PC-3 (cell line): Measurements from ENCODE around the gene TENM4. TPM values are rescaled to one million over a fixed set of nuclear protein-coding genes. Genes with fewer than 3 reads are reported as not detected.

Experiments used
- ATAC-seq: fragments of 200-7000 bp; cut with Tn5 transposase; 2 replicates; pipeline ENCODE4 v1.9.1; 2020; ENCODE audit warnings: mild to moderate bottlenecking, moderate library complexity
- BruUV-seq: library from RNA; stranded (reverse); fragments of 400-500 nt; replicated peaks from 2 replicates; lab custom pipeline; 2021; lab: Mats Ljungman, UMichigan
- CTCF ChIA-PET: fragments of 300-600 bp; sonication (Branson Sonifier 250); formaldehyde crosslinking; loops from one replicate; lab custom pipeline; 2022; ENCODE audit warnings: antibody characterized with exemption; lab: Charles Lee
- POLR2A ChIA-PET: fragments of 300-600 bp; sonication (Branson Sonifier 250); formaldehyde crosslinking; loops from one replicate; lab custom pipeline; 2022; ENCODE audit warnings: antibody characterized with exemption; ENCODE audit not compliant: unreplicated experiment; lab: Charles Lee
- DNase-seq: peaks from one replicate; pipeline ENCODE4 v3.0.0-alpha.2; 2015
- H2AFZ ChIP-seq: fragments of 300-600 bp; sonication (generic); 2 replicates; pipeline ENCODE4 v1.6.0; 2016; ENCODE audit warnings: antibody characterized with exemption, low read length
- H3F3A ChIP-seq: fragments of 300-600 bp; sonication (generic); one replicate; pipeline ENCODE4 v1.6.0; 2017; ENCODE audit warnings: antibody characterized with exemption, low read length, control low read depth, mild to moderate bottlenecking; ENCODE audit not compliant: unreplicated experiment
- H3K27ac ChIP-seq: fragments of 300-600 bp; sonication (generic); 2 replicates; pipeline ENCODE4 v1.5.1; 2016; ENCODE audit warnings: mild to moderate bottlenecking, low read length
- H3K27me3 ChIP-seq: fragments of 300-600 bp; sonication (generic); 2 replicates; pipeline ENCODE4 v1.6.1; 2016; ENCODE audit warnings: low read length, mixed read lengths
- H3K36me3 ChIP-seq: fragments of 300-600 bp; sonication (generic); 2 replicates; pipeline ENCODE4 v1.6.1; 2016; ENCODE audit warnings: low read depth, mixed run types, low read length, mixed read lengths
- H3K4me1 ChIP-seq: fragments of 300-600 bp; sonication (generic); 2 replicates; pipeline ENCODE4 v1.5.1; 2016; ENCODE audit warnings: low read length; ENCODE audit not compliant: insufficient read depth
- H3K4me2 ChIP-seq: fragments of 300-600 bp; sonication (generic); 2 replicates; pipeline ENCODE4 v1.6.0; 2016; ENCODE audit warnings: low read length
- H3K4me3 ChIP-seq: fragments of 300-600 bp; sonication (generic); 2 replicates; pipeline ENCODE4 v1.5.1; 2016; ENCODE audit warnings: mild to moderate bottlenecking, low read length, mixed read lengths
- H3K79me2 ChIP-seq: fragments of 300-600 bp; sonication (generic); 2 replicates; pipeline ENCODE4 v1.6.1; 2017; ENCODE audit warnings: low read length, mixed read lengths
- H3K9ac ChIP-seq: fragments of 300-600 bp; sonication (generic); 2 replicates; pipeline ENCODE4 v1.6.0; 2016; ENCODE audit warnings: mild to moderate bottlenecking, low read length
- H3K9me2 ChIP-seq: fragments of 300-600 bp; sonication (generic); replicated peaks from 2 replicates; pipeline ENCODE4 v1.6.1; 2016; ENCODE audit warnings: mixed run types, low read length, mixed read lengths
- H3K9me3 ChIP-seq: fragments of 300-600 bp; sonication (generic); 2 replicates; pipeline ENCODE4 v1.6.1; 2016; ENCODE audit warnings: low read length, mixed read lengths
- H4K20me1 ChIP-seq: fragments of 300-600 bp; sonication (generic); 2 replicates; pipeline ENCODE4 v1.6.1; 2016; ENCODE audit warnings: low read length, mixed read lengths
- EZH2 ChIP-seq: fragments of 300-600 bp; sonication (generic); IDR thresholded peaks from one replicate; pipeline ENCODE4 v1.6.1; 2017; ENCODE audit warnings: antibody characterized with exemption, mild to moderate bottlenecking, low read length; ENCODE audit not compliant: unreplicated experiment
- EZH2phosphoT487 ChIP-seq: fragments of 300-600 bp; sonication (generic); IDR thresholded peaks from 2 replicates; pipeline ENCODE4 v1.6.1; 2018; ENCODE audit warnings: mild to moderate bottlenecking, antibody characterized with exemption, low read length, borderline replicate concordance
- intact Hi-C: fragments of 100-400 bp; cut with micrococcal nuclease; formaldehyde crosslinking; loops from 2 replicates; pipeline ENCODE4 v1.9.0; 2023
- total RNA-seq: library from RNA; depleted of rRNA; stranded (reverse); fragments of >200 nt; gene quantifications from 2 replicates; pipeline ENCODE4 v1.2.3, GENCODE V29; 2014
- TF ChIP-seq, protein P1 (sequence below): fragments of 300-600 bp; sonication (generic); conservative IDR thresholded peaks from 2 replicates; pipeline ENCODE4 v1.5.1; 2017; ENCODE audit warnings: antibody characterized with exemption, low read depth, mild to moderate bottlenecking, low read length

Gene TENM4
- total RNA-seq, 1 experiment from 2014 or later, result 19.7 TPM

DNA sequence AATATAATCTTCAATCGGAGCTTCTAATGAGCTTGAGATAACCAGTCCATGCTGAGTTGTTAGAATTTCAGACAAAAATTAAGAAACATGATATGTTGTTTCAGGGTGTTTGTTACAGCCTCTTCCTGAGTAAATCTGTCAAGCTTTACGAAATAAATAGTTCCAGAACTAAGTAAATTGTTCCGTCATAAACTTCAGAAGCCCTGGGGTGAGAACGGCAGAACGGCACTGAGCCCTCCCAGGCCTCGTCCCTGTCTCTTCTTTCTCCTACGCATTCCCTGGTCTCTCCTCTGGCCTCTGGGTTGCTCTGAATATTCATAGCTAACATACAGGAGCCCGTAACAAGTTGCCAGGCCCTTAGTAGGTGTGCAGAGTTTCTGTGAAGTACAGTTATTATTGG, 475.4 kb downstream of the TENM4 start:
- POLR2A ChIA-PET, result no interaction called here
- Histone ChIP-seq H2AFZ (no peak overlapping the region), H3K9me2 (no peaks in the 10 kb centered on the region), H3K4me1 (peaks cover 23% of the 10 kb centered on the region), H3K79me2 (peaks cover 3% of the 10 kb centered on the region), H3K4me2 (no peak overlapping the region), H3K27ac (no peak overlapping the region), H3K4me3 (no peak overlapping the region), H4K20me1 (no peaks in the 10 kb centered on the region), H3F3A (no peaks in the 10 kb centered on the region), H3K27me3 (no peaks in the 10 kb centered on the region), H3K9ac (no peak overlapping the region), H3K36me3 (no peaks in the 10 kb centered on the region), H3K9me3 (no peaks in the 10 kb centered on the region)
- CTCF ChIA-PET, result no interaction called here
- no peak for ATAC-seq
- BruUV-seq, result no TSS peak
- TF ChIP-seq EZH2 (no peak), EZH2phosphoT487 (no peak)
- TF ChIP-seq, protein P1, sequence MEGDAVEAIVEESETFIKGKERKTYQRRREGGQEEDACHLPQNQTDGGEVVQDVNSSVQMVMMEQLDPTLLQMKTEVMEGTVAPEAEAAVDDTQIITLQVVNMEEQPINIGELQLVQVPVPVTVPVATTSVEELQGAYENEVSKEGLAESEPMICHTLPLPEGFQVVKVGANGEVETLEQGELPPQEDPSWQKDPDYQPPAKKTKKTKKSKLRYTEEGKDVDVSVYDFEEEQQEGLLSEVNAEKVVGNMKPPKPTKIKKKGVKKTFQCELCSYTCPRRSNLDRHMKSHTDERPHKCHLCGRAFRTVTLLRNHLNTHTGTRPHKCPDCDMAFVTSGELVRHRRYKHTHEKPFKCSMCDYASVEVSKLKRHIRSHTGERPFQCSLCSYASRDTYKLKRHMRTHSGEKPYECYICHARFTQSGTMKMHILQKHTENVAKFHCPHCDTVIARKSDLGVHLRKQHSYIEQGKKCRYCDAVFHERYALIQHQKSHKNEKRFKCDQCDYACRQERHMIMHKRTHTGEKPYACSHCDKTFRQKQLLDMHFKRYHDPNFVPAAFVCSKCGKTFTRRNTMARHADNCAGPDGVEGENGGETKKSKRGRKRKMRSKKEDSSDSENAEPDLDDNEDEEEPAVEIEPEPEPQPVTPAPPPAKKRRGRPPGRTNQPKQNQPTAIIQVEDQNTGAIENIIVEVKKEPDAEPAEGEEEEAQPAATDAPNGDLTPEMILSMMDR, result no peak
- no peak for DNase-seq
- intact Hi-C loops, result loop anchor here (10.0 kb wide), 1 partner anchor 139 kb away; no protein-coding TSS in a partner anchor

GRCh38 chr11:78961937-78962701, 478.7 kb downstream of the TENM4 start:
- Histone ChIP-seq H3K27me3 (no peaks in the 10 kb centered on the region), H3K79me2 (peaks cover 30% of the 10 kb centered on the region), H3K4me1 (peaks cover 56% of the 10 kb centered on the region), H3K27ac (peak overlapping the region; percentile 94), H3K9ac (peak overlapping the region; percentile 63), H3K36me3 (no peaks in the 10 kb centered on the region), H3K9me3 (no peaks in the 10 kb centered on the region), H4K20me1 (no peaks in the 10 kb centered on the region), H2AFZ (peak overlapping the region; percentile 49), H3F3A (peaks cover 7% of the 10 kb centered on the region), H3K4me2 (peak overlapping the region; percentile 77), H3K9me2 (no peaks in the 10 kb centered on the region), H3K4me3 (peak overlapping the region; percentile 68)
- BruUV-seq, result no TSS peak
- TF ChIP-seq, protein P1, result no peak
- TF ChIP-seq EZH2phosphoT487 (no peak), EZH2 (no peak)
- intact Hi-C loops, result loop anchor here (1.0 to 10.0 kb wide), 10 partner anchors 55 to 316 kb away; no protein-coding TSS in a partner anchor
- DNase-seq (peak; percentile 74), ATAC-seq (peak; percentile 36)
- ChIA-PET CTCF (interaction anchor here (0.6 to 2.9 kb wide), 7 partner anchors 9 to 316 kb away, joined by 3 to 74 read pairs (median 7); no protein-coding TSS in a partner anchor), POLR2A (interaction anchor here (1.9 kb wide), 1 partner anchor 165 kb away, joined by 8 read pairs; no protein-coding TSS in a partner anchor)

GRCh38 chr11:78961247-78961646, 479.6 kb downstream of the TENM4 start:
- Histone ChIP-seq H3K4me1 (peaks cover 65% of the 10 kb centered on the region), H2AFZ (peak overlapping the region; percentile 49), H3K9me2 (no peaks in the 10 kb centered on the region), H3K9me3 (no peaks in the 10 kb centered on the region), H3F3A (peaks cover 7% of the 10 kb centered on the region), H3K79me2 (peaks cover 39% of the 10 kb centered on the region), H3K4me2 (peak overlapping the region; percentile 77), H3K4me3 (peak overlapping the region; percentile 68), H3K36me3 (no peaks in the 10 kb centered on the region), H3K27me3 (no peaks in the 10 kb centered on the region), H4K20me1 (no peaks in the 10 kb centered on the region), H3K27ac (peak overlapping the region; percentile 94), H3K9ac (peak overlapping the region; percentile 63)
- POLR2A ChIA-PET, result interaction anchor here (0.6 to 1.9 kb wide), 3 partner anchors 160 to 245 kb away, joined by 5 to 8 read pairs (median 5); no protein-coding TSS in a partner anchor
- intact Hi-C loops, result loop anchor here (1.0 to 10.0 kb wide), 10 partner anchors 54 to 315 kb away; no protein-coding TSS in a partner anchor
- peak; percentile 96 for DNase-seq
- no TSS peak for BruUV-seq
- TF ChIP-seq, protein P1, result peak; percentile 99
- TF ChIP-seq EZH2phosphoT487, result no peak
- CTCF ChIA-PET, result interaction anchor here (0.6 to 2.9 kb wide), 14 partner anchors 8 to 315 kb away, joined by 3 to 74 read pairs (median 4); no protein-coding TSS in a partner anchor
- peak; percentile 81 for ATAC-seq
